Stimulated activated naive CD4-positive, alpha-beta T cell treated with Interleukin-2 at 50 U/mL for 16 hours (primary cell): ENCODE data around the gene ZNF561.

ENCODE experiments used
- DNase-seq: peaks from one replicate; lab custom pipeline; 2025; lab: John Stamatoyannopoulos, UW

ZNF561 gene

GRCh38 chr19:9580728-9581127 lies 40.3 kb downstream of the ZNF561 start:
- no peak for DNase-seq

- no peak for DNase-seq
Measured at GRCh38 chr19:9570255-9570654, 50.8 kb downstream of the ZNF561 start.

- DNase-seq, result no peak
Measured at GRCh38 chr19:9566729-9567128, 54.3 kb downstream of the ZNF561 start.

GRCh38 chr19:9565900-9566705 lies 54.9 kb downstream of the ZNF561 start:
- no peak for DNase-seq
